HG03066 (cell line): ENCODE measurements around the gene GPD1L.
A peak's percentile ranks its signal among the peaks of the same experiment; 100 is the strongest.
"Not testable (repeated sequence)": the region's sequence is repeated elsewhere in the genome, so short reads cannot be mapped to it uniquely, and the experiment has no call there.

Experiments
- ATAC-seq: cut with Tn5 transposase; IDR thresholded peaks from one replicate; pipeline ENCODE4 v1.9.1; 2021; ENCODE audit warnings: low read depth; ENCODE audit not compliant: unreplicated experiment

GPD1L gene

GRCh38 chr3:32105291-32106131 lies 909 bp upstream of the GPD1L start:
- ATAC-seq = no peak

GRCh38 chr3:32106929-32107362 lies 526 bp downstream of the GPD1L start:
- ATAC-seq = peak; percentile 10

DNA sequence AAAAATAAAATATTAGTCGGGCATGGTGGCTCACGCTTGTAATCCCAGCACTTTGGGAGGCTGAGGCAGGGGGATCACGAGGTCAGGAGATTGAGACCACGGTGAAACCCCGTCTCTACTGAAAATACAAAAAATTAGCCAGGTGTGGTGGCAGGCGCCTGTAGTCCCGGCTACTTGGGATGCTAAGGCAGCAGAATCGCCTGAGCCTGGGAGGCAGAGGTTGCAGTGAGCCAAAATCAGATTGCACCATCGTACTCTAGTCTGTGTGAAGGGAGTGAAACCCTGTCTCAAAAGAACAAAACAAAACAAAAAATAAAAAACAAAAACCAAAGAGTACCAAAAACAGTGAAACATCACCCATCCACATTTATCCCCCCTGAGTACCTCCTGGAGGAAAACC lies 1.8 kb downstream of the GPD1L start:
- not testable (repeated sequence) for ATAC-seq

GRCh38 chr3:32109256-32109655 lies 2.8 kb downstream of the GPD1L start:
- ATAC-seq = no peak

DNA sequence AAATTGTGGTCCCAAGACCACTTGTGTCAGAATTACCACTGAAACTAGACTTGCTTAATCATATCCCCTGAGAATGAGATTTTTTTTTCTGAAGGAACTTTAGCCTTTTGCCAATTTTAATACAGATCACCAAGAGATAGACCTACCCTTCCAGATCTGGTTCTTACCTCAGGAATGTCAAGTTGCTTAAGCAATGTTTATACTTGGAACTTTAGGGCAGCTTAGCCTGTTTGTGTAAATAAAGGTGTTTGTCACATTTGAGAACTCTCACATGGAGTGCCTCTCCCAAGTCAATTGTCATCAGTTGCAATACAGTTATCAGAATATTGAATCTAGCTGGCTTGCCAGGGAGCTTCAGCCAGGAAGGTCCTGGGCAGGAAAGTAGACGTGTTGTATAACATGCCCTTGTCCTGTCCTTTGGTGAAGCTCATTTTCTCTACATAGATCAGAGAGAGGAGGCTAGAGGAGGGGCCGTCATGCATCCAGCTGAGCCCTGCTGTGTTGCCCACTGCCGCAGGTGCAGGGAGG lies 3.9 kb downstream of the GPD1L start:
- ATAC-seq = no peak

GRCh38 chr3:32111560-32111959 lies 5.1 kb downstream of the GPD1L start:
- no peak for ATAC-seq

DNA sequence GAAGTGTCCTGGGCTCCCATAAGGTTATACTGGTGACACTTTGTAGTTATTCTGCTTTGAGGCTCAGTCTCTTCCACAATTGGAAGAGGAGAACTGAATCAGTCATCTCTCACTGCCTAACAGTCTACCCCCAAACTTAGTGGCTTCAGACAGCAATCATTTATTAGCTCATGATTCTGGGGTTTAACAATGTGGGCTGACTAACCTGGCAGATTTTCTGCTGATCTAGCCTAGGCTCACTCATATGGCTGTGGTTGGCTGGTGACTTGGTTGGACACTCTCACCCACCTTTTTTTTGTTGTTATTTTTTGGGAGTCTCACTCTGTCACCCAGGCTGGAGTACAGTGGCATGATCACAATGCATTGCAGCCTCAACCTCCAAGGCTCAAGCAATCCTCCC lies 7.1 kb downstream of the GPD1L start:
- ATAC-seq = no peak

DNA sequence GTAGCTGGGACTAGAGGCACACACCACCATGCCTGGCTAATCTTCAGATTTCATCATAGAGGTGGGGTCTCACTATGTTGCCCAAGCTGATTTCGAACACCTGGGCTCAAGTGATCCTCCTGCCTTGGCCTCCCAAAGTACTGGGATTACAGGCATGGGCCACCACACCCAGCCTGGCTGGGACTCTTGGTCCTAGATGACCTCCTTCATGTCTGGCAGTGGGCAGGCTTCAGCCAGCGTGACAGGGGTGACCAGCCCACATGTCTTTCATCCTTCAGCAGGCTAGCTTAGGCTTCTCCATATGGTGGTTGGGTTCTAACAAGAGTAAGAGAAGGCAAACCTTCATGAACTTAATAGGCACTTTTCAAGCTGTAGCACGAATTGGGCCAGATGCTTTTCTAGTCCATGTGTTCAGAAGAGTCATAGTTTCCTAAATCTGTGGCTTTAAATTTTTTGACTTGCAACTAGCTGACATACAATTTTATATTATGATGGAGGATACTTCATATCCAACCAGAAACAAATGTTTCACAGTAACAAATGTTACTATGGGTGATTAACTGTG lies 7.6 kb downstream of the GPD1L start:
- ATAC-seq = no peak

GRCh38 chr3:32114546-32115386 lies 8.3 kb downstream of the GPD1L start:
- ATAC-seq = not testable (repeated sequence)

DNA sequence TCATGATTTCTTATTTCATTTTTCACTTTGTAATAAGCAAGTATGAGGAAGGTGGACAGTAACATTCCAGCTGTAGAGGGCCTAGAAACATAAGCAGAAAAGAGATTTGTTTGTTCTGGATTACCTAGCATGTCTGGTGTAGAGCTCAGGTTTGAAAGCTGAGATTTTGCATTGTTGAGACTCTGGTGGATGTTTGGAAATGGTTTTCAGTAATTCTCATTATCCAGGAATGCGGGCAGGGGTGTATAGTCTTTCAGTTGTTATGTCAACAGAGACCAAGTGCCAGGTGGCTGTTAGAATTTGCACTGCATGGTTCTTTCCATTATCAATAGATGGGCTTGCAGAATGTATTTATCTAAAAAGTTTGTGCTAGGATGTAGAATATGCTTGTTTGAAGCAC lies 10.9 kb downstream of the GPD1L start:
- ATAC-seq = no peak

- no peak for ATAC-seq
Measured at GRCh38 chr3:32118215-32118614, 11.8 kb downstream of the GPD1L start.

GRCh38 chr3:32120471-32120870 lies 14.1 kb downstream of the GPD1L start:
- ATAC-seq = no peak

GRCh38 chr3:32121137-32121536 lies 14.7 kb downstream of the GPD1L start:
- no peak for ATAC-seq

GRCh38 chr3:32123620-32124019 lies 17.2 kb downstream of the GPD1L start:
- no peak for ATAC-seq

DNA sequence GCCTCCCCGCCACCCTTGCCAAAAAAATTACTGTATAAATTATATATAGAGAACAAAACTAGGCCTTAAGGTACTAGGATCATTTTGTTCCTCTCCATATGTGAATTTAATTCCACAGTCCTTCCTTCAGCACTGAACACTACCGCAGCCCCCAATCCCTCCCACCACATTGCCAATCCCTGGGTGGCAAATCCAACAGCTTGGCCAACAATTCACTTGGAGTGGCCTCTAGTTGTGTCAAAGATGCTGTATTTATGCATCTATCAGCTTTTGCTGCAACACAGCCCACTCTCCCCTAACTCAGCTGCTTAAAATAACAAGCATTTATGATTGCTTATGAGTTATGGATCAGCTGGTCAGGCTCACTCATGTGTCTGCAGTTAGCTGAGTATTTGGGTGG lies 18.6 kb downstream of the GPD1L start:
- ATAC-seq = no peak

DNA sequence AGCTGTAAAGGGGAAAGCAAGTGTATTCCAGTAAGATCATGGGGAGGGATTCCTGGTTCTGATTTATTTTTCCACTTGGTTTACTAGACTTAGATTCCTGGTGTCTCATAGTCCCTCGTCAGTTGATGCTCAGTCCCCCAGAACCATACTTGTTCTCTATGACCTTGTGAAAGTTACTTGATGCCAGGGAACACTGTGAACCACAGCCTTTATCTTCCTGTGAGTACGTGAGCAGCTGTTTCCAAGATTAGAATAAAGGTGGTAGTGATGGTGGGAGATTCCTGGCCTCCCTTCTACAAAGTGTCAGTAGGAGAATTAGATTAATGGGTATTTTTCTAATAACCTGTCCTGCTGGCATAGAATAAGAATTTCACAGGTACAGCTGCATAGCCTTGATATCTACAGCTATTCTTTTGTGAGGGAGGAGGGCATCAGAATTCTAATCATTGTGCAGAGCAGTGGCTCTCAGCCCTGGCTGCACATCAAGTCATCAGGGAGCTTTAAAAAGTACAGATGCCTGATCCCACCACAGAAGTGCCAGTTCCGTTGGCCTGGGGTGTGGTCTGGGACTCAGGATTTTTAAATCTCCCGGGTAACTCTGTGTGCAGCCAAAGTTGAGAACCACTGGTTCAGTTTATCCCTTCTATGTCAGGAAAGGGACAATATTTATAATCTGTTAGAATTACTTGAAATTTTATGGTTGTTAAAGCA lies 20.0 kb downstream of the GPD1L start:
- ATAC-seq = no peak

DNA sequence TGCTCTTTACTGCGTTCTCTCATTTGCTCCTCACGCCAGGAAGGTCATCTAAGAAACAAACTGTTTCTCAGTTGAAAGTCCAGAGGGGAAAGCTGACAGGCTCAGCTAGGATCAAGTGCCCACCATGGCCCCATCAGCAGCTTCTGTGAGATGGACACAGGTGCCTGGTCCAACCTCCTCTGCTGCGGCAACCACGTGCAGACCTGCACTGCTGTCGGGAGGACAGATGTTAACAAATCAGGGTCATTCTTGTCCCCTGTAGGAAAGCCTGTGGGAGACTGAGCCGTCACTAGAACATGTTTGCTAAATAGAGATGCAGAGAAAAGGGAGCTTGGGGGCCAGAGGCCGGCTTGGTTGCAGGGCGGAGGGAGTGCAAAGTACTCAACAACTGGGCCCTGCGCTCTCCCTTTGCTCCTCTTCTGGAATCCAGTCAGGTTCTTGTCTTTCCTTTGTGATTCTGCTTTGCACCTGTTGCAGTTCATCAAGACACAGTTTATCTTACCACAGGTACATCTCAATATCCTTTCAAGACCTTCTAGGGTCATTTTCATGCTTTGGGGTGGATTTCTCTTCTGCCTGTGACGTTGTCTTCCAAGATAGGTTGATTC lies 20.9 kb downstream of the GPD1L start:
- no peak for ATAC-seq

DNA sequence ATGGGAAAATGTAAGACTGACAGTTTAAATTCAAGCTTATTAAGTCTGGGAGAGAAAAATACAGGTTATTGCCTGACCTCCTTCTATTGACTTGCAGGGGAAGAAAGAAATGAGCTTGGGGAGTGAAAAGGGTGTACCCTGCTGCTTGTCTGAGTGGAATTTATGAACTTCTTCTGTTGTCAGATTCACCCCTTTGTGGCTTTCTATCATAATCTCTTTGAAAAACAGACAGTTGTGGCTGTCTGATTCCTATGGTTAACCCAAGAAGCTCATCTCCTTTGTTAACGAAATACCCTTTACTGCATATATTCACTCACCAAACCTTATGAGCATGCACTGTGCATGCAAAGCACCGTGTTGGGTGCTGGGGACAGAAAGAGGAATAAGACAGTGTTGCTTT lies 22.5 kb downstream of the GPD1L start:
- ATAC-seq = no peak

DNA sequence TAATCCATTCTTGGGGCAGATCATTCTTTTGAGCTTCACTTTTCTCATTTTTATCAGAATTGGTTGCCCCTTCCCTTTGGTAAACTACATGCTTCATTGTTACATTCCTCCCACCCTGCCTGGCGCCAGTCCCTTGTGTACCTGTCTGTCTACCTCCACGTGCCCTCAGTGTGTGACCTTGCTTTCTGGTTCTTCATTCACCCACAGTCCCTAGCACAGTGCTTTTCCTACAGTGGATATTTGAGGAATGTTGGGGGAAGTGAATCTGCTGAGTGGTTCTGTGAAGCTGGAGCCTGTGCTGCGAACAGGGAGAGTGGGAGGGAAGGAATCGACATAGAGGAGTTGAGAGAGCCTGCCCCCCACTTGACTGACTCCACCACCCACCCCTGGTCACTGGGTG lies 23.4 kb downstream of the GPD1L start:
- no peak for ATAC-seq

GRCh38 chr3:32132121-32132520 lies 25.7 kb downstream of the GPD1L start:
- ATAC-seq = no peak
